Thymus (tissue), 11 donors: ENCODE results near the gene SCIMP. TPM values are rescaled to one million over a fixed set of nuclear protein-coding genes. Genes with fewer than 3 reads are reported as not detected.

Experiments used
- DNase-seq, 9 donors: peaks; one replicate each; pipeline ENCODE4 v3.0.0-alpha.2; 2013; ENCODE audit warnings: low spot score in 9 of 9, low read depth in 6 of 9, missing footprints in 1 of 9
- H3K27ac ChIP-seq, 2 donors: one replicate each; pipeline ENCODE4 v1.5.1; 2013; ENCODE audit warnings: control low read depth in 1 of 2, low read depth in 1 of 2, low read length in 1 of 2, mild to moderate bottlenecking in 1 of 2, moderate library complexity in 1 of 2
- H3K27me3 ChIP-seq, 2 donors: one replicate each; pipeline ENCODE4 v1.5.1; 2013; ENCODE audit warnings: low read length in 1 of 2; ENCODE audit not compliant: control insufficient read depth in 2 of 2, insufficient read depth in 1 of 2
- H3K36me3 ChIP-seq, 2 donors: one replicate each; pipeline ENCODE4 v1.5.1; 2013; ENCODE audit warnings: low read length in 1 of 2, mild to moderate bottlenecking in 1 of 2, moderate library complexity in 1 of 2; ENCODE audit not compliant: control insufficient read depth in 2 of 2, insufficient read depth in 2 of 2
- H3K4me1 ChIP-seq, 2 donors: one replicate each; pipeline ENCODE4 v1.5.1; 2013; ENCODE audit warnings: low read length in 2 of 2; ENCODE audit not compliant: control insufficient read depth in 2 of 2, insufficient read depth in 2 of 2
- H3K4me3 ChIP-seq, 2 donors: one replicate each; pipeline ENCODE4 v1.5.1; 2013; ENCODE audit warnings: low read length in 2 of 2, control low read depth in 1 of 2, mild to moderate bottlenecking in 1 of 2
- H3K9me3 ChIP-seq, 2 donors: one replicate each; pipeline ENCODE4 v1.5.1; 2013; ENCODE audit warnings: low read length in 1 of 2, mild to moderate bottlenecking in 1 of 2; ENCODE audit not compliant: control insufficient read depth in 2 of 2, insufficient read depth in 1 of 2
- WGBS: extraction: QIAGEN DNeasy Blood & Tissue Kit; methylation state at CpG from one replicate; pipeline ENCODE4 v1.1.7; 2013; 5-methylcytosine and 5-hydroxymethylcytosine counted together
- polyA plus RNA-seq: library from polyadenylated mRNA; stranded (reverse); fragments of 200-250 nt; gene quantifications from one replicate; pipeline ENCODE4 v1.2.3, GENCODE V29; 2013
- total RNA-seq: library from RNA; stranded (reverse); fragments of 120-200 nt; gene quantifications from one replicate; pipeline ENCODE4 v1.2.4, GENCODE V29; 2013
- donor health status: healthy.

The SCIMP gene
- total and polyA plus RNA-seq, 2 donors: 0.80 to 5.1 TPM

- H3K4me3 ChIP-seq: no peak overlapping the region
- WGBS: 97% methylated on average over 14 of the region's 14 CpGs
- H3K4me1 ChIP-seq: no peaks in the 10 kb centered on the region
- no peak for DNase-seq
- H3K27ac ChIP-seq: no peak overlapping the region
- no peaks in the 10 kb centered on the region for H3K27me3 ChIP-seq
- no peaks in the 10 kb centered on the region for H3K36me3 ChIP-seq
- no peaks in the 10 kb centered on the region for H3K9me3 ChIP-seq
Observed at GRCh38 chr17:5203178-5203907, 31.3 kb downstream of the SCIMP start.

GRCh38 chr17:5201011-5201410 is 33.6 kb downstream of the SCIMP start:
- Histone ChIP-seq H3K27me3 (no peaks in the 10 kb centered on the region), H3K4me1 (no peaks in the 10 kb centered on the region), H3K36me3 (no peaks in the 10 kb centered on the region), H3K27ac (no peak overlapping the region), H3K9me3 (no peaks in the 10 kb centered on the region), H3K4me3 (no peak overlapping the region)
- no peak for DNase-seq
- WGBS: 98% methylated on average over 8 of the region's 8 CpGs

GRCh38 chr17:5200360-5200759 is 34.3 kb downstream of the SCIMP start:
- Histone ChIP-seq H3K4me3 (no peak overlapping the region), H3K27me3 (no peaks in the 10 kb centered on the region), H3K9me3 (no peaks in the 10 kb centered on the region), H3K4me1 (no peaks in the 10 kb centered on the region), H3K27ac (no peak overlapping the region), H3K36me3 (no peaks in the 10 kb centered on the region)
- no peak for DNase-seq
- WGBS: 49% methylated on average over 2 of the region's 2 CpGs

- no peak overlapping the region for H3K27ac ChIP-seq
- WGBS: 96% methylated on average over 7 of the region's 7 CpGs
- H3K4me3 ChIP-seq: no peak overlapping the region
- no peaks in the 10 kb centered on the region for H3K36me3 ChIP-seq
- DNase-seq: no peak
- H3K27me3 ChIP-seq: no peaks in the 10 kb centered on the region
- H3K4me1 ChIP-seq: no peaks in the 10 kb centered on the region
- no peaks in the 10 kb centered on the region for H3K9me3 ChIP-seq
Observed at GRCh38 chr17:5198472-5198871, 36.2 kb downstream of the SCIMP start.

GRCh38 chr17:5194346-5194745 is 40.3 kb downstream of the SCIMP start:
- Histone ChIP-seq H3K27me3 (no peaks in the 10 kb centered on the region), H3K4me3 (no peak overlapping the region), H3K27ac (no peak overlapping the region), H3K36me3 (peaks cover 0 to 7% of the 10 kb centered on the region in 2 donors), H3K9me3 (peaks cover 0 to 16% of the 10 kb centered on the region in 2 donors), H3K4me1 (peaks cover 9 to 11% of the 10 kb centered on the region in 2 donors)
- DNase-seq: no peak
- 97% methylated on average over 2 of the region's 2 CpGs for WGBS

GRCh38 chr17:5191541-5192417 is 42.9 kb downstream of the SCIMP start, which contains the start of gene ZNF594:
ZNF594 (minus strand) TSS chr17:5191868; CDS start chr17:5184256, 7,612 bp downstream.
- peak within 1 kb of the TSS; percentile 74 to 97 for H3K4me3 ChIP-seq
- H3K4me1 ChIP-seq: peaks cover 9 to 11% of the 10 kb centered on the region in 2 donors
- WGBS: 2% methylated on average over 82 of the region's 82 CpGs
- no peaks in the 10 kb centered on the region for H3K27me3 ChIP-seq
- peak within 1 kb of the TSS; percentile 67 to 72 for H3K27ac ChIP-seq
- H3K9me3 ChIP-seq: peaks cover 0 to 29% of the 10 kb centered on the region in 2 donors
- peaks cover 3 to 13% of the 10 kb centered on the region in 2 donors for H3K36me3 ChIP-seq
- DNase-seq: peak; percentile 74 to 97 (median 90)

- peaks cover 13 to 14% of the 10 kb centered on the region in 2 donors for H3K36me3 ChIP-seq
- H3K27ac ChIP-seq: no peak overlapping the region
- no peak overlapping the region for H3K4me3 ChIP-seq
- over 99% methylated on average over 2 of the region's 2 CpGs for WGBS
- H3K9me3 ChIP-seq: peaks cover 24 to 67% of the 10 kb centered on the region in 2 donors
- H3K4me1 ChIP-seq: no peaks in the 10 kb centered on the region
- DNase-seq: no peak
- H3K27me3 ChIP-seq: no peaks in the 10 kb centered on the region
Observed at GRCh38 chr17:5184288-5184687, 50.4 kb downstream of the SCIMP start.

GRCh38 chr17:5183410-5183793 is 51.3 kb downstream of the SCIMP start:
- Histone ChIP-seq H3K27me3 (no peaks in the 10 kb centered on the region), H3K36me3 (peaks cover 11 to 13% of the 10 kb centered on the region in 2 donors), H3K27ac (no peak overlapping the region), H3K9me3 (peaks cover 24 to 65% of the 10 kb centered on the region in 2 donors), H3K4me1 (no peaks in the 10 kb centered on the region), H3K4me3 (no peak overlapping the region)
- no peak for DNase-seq
